ENCODE data around the gene CHAF1A. TPM values are rescaled to one million over a fixed set of nuclear protein-coding genes. Genes with fewer than 3 reads are reported as not detected.

Gene CHAF1A
- total RNA-seq, 4 donors from 2014 or later: 9.0 to 25.9 (median 12.6) TPM

DNA sequence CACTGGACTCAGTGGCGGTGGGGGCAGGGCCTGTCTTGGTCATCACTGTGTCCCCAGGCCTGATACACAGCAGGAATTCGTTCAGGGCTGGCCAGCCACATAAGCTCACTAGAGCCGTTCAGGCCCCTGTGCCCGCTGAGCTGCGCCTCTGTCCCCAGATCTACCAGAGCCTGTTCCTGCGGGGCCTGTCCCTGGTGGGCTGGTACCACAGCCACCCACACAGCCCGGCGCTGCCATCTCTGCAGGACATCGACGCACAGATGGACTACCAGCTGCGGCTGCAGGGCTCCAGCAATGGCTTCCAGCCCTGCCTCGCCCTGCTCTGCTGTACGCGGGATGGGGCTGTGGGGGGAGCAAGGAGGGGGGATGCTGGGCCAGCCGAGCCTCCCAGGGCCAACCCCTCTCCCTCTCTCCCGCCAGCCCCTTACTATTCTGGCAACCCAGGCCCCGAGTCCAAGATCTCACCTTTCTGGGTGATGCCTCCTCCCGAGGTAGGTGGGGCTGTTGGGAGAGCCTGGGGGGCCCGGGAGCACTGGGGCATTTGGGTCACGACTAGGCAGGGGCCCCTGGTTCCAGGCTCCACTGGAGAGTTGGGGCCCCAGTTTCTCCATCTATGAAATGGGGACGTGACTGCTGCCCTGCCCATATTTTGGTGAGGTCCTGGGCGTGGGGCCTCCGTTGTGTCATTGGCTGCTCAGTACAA is 45.2 kb upstream of the CHAF1A start:
- no peak for TF ChIP-seq POLR2A (IDR thresholded peaks at IDR 0.05)
- no peak for TF ChIP-seq CTCF (IDR thresholded peaks at IDR 0.05)
- no peak overlapping the region for H3K4me3 ChIP-seq (ENCODE audit: low read depth, poor library complexity, severe bottlenecking)
- peak in 1 of 2 donors; percentile 84 for DNase-seq (ENCODE audit: low spot score in 2 of 2)
- intact Hi-C loops (cut with DNase I; ENCODE audit: low total_unique reads): no loop called here
- WGBS, 2 donors: 80 to 83% methylated on average over 20 to 21 of the region's 23 CpGs

DNA sequence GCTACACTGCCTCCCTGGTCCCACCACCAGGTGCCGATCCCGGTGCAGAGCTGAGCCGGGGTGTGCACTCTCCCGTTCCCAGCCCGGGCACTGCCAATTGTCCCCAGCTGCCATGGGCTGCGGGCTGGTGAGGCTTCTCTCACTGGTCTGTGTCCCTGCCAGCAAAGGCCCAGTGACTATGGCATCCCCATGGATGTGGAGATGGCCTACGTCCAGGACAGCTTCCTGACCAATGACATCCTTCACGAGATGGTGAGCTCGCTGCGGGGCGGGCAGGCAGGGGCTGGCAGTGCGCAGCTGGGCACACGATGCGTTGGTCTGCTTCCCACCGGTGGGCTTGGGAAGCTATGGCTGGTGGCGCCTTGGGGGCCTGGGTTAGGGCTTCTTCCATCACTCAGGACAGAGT is 44.5 kb upstream of the CHAF1A start:
- intact Hi-C loops (cut with DNase I; ENCODE audit: low total_unique reads): no loop called here
- WGBS, 2 donors: 79 to 80% methylated on average over 14 to 15 of the region's 16 CpGs

DNA sequence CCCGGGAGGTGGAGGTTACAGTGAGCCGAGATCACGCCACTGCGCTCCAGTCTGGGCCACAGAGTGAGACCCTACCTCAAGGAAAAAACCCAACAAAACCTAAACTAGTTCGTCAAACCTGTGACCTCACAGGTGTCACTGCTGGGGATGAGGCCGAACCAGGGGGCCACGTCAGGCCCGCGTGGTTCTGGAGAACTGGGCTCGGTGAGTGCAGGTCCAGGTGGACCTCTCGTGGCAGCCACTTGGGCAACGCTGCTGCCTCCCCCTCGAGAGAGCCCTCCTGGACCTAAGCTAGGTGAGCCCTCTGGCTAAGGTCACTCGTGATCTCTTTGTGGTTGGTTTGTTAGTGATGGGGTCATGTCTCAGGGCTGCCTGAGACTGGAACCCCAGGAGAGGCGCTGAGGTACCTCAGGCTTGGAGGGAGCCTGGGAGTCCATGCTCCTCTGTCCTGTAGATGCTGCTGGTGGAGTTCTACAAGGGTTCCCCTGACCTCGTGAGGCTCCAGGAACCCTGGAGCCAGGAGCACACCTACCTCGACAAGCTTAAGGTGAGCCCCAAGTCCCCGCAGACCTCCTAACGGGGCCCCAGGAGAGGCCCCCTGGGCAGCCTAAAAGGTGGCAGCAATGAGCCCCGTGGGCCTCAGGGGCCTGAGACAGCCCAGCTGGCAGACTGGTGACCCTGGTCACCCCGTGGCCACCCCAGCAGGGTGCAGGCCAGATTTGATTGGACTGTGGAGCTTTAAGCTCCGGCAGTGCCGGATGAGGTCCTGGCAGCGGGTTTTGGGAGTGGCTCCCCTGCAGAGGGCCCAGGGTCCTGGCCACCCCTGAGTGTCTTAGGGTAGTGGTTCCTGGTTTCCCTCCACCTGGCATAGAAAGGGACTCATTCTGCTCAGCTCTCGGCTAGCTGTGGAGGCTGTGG is 43.5 kb upstream of the CHAF1A start:
- intact Hi-C loops (cut with DNase I; ENCODE audit: low total_unique reads): no loop called here
- 83 to 87% methylated on average over 17 to 21 of the region's 25 CpGs for WGBS, 2 donors
- no peak for DNase-seq (ENCODE audit: low spot score in 2 of 2)
- no peak overlapping the region for H3K4me3 ChIP-seq (ENCODE audit: low read depth, poor library complexity, severe bottlenecking)
- no peak for TF ChIP-seq CTCF (IDR thresholded peaks at IDR 0.05)
- TF ChIP-seq POLR2A (IDR thresholded peaks at IDR 0.05): no peak

More for the DNA sequence above, 44.5 kb upstream of the CHAF1A start:
- peak in 1 of 2 donors; percentile 84 for DNase-seq (ENCODE audit: low spot score in 2 of 2)
- TF ChIP-seq CTCF (IDR thresholded peaks at IDR 0.05) (no peak), POLR2A (IDR thresholded peaks at IDR 0.05) (no peak)
- no peak overlapping the region for H3K4me3 ChIP-seq (ENCODE audit: low read depth, poor library complexity, severe bottlenecking)

DNA sequence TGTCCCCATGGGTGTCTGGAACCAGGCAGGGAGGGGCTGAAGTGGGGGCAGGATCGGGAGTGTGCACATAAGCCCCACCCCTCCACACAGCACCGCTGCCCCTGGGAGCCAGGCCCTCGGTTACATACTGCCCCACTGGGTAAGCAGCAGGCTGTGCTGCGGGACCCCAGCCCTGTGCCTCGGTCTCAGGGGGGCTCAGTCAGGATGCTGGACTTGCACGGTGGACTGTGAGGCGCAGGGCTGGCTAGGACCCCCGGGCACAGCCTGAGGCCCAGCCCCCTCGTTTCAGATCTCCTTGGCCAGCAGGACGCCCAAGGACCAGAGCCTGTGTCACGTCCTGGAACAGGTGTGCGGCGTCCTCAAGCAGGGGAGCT is 42.8 kb upstream of the CHAF1A start:
- intact Hi-C loops (cut with DNase I; ENCODE audit: low total_unique reads): no loop called here
- 76 to 84% methylated on average over 6 to 9 of the region's 13 CpGs for WGBS, 2 donors
- no peak overlapping the region for H3K4me3 ChIP-seq (ENCODE audit: low read depth, poor library complexity, severe bottlenecking)
- TF ChIP-seq CTCF (IDR thresholded peaks at IDR 0.05) (no peak), POLR2A (IDR thresholded peaks at IDR 0.05) (no peak)
- DNase-seq (ENCODE audit: low spot score in 2 of 2): peak in 1 of 2 donors; percentile 82

DNA sequence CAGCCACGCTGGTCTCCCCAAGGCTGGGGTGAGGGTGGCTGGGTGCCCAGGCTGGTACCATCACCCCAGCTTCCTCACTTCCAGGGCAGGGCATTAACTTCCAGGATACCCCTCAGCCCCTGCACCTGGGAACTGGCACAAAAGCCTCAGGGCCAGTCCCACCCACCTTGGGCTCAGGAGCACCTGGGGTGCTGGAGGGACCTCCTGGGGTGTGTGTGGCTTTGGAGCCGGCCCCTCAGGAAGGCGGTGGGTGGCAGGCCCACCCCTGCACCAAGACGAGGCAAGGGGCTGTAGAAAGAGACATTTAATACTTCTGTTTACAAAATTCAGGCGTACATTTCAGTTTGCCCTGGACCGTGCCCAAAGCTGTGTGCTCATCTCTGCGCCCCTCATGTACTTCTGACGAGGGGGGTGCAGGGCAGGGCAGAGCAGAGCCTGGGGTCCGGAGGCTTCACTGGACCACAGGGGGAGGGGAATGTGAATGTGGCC is 42.3 kb upstream of the CHAF1A start:
- WGBS, 2 donors: 73 to 86% methylated on average over 8 to 9 of the region's 9 CpGs
- no peak for DNase-seq (ENCODE audit: low spot score in 2 of 2)
- intact Hi-C loops (cut with DNase I; ENCODE audit: low total_unique reads): no loop called here
- no peak overlapping the region for H3K4me3 ChIP-seq (ENCODE audit: low read depth, poor library complexity, severe bottlenecking)
- TF ChIP-seq CTCF (IDR thresholded peaks at IDR 0.05) (no peak), POLR2A (IDR thresholded peaks at IDR 0.05) (no peak)
